NCI-H526 treated with DMSO at 0.1 percent for 48 hours (cell line): ENCODE results near the gene EOGT.

Experiments
- DNase-seq: peaks from one replicate; lab custom pipeline; 2025; lab: John Stamatoyannopoulos, UW

Gene EOGT

DNA sequence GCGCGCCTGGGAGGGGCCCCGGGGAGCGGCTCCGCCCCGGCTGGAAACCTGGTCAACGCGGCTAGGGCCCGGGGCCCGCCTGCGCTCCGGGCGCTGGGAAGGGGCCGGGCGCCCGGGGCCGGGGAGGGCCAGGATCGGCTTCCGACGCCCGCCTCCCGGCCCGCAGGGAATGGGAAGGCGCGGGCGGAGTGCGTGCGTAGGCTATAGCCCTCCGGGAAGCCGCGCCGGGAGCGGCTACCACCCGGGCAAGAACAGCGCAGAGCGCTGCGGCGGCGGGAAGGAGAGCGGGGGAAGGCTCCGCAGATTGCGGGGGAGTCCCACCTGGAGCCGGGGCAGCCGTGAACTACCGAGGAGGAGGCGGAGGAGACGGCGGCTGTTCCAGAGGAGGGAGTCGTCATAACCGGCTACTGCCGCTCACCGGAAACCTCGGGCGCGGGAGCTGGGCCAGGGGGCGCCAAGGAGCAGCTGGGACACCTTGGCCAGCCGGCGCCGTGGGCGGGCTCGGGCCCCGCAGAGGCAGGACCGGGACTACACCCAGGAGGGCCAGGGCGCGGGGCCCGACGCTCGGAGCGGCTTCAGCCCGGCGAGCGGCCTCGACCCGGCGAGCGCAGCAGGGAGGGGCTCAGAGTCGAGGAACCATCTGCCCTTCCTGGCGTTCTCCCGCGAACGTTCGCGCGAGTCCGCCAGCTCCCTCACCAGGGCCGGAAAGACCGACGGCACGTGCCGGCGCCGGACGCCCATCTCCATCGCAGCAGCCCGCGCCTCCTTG is at the start of gene EOGT:
TSS of gene EOGT (minus strand) at position 432 of the 769 bp plus-strand sequence. CDS start 3,838 bp downstream, outside the sequence.
- peak; percentile 33 for DNase-seq

DNA sequence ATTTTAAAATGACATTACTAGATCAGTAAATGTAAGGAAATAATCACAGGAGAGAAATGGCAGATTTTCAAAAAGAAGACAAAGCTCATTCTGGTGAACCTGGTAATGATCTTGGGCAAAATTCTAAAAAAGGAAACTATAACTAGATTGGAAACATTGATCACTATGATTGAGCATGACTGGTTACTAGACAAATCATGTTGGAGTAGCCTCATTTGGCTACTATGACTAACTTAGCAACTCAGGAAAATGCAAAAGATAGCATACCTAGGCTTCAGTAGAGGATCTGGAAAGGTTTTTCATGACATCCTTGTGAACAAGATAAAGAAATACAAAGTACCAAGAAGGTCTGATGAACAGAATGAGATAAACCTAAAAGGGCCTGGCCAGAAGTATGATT is 46.2 kb upstream of the EOGT start:
- no peak for DNase-seq

DNA sequence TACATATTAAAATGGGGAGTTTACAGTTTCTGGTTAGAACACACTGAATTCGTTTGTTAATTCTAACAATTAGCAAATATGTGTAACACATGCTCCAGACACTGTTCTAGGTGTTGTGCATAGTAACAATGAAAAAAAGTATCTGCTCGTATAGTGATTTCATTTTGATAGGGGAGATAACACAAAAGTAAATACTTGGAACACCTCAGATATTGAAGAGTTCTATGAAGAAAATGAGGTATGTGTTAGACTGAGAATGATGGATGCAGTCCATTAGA is 45.4 kb upstream of the EOGT start:
- DNase-seq, result no peak

DNA sequence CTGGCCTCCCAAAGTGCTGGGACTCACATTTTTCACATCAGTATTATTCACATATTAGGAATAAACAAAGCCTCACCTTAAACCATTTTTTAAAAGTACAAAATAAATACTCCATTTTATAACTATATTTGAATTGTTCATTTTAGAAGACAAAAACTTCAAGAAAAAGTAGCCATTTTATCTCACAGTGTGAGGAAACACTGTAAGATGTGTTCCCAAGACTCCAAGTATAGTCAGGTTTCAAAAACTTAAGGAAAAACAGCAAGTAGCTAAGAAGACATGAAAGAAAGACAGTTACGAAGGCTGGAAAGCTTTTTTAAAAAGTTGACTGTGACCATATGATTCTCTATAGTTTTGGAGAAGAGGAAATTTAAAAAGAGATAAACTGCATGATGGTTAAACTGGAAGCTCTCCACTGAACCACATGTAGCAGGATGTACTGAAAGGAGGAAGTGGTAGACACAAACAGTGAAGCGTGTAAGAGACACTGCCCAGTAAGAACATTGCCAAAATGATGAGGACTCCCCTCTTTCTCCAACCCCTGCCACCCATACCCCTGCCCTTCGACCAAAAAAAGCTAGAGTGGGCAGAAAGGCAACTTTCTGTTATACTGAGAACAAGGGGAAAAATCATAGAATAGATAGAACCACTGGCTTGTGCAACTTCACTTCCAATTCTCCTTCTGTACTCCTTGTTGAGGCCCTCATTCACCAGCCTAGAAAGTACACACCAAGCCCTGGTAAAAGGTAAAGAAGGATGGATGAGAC is 44.9 kb upstream of the EOGT start:
- DNase-seq, result no peak

DNA sequence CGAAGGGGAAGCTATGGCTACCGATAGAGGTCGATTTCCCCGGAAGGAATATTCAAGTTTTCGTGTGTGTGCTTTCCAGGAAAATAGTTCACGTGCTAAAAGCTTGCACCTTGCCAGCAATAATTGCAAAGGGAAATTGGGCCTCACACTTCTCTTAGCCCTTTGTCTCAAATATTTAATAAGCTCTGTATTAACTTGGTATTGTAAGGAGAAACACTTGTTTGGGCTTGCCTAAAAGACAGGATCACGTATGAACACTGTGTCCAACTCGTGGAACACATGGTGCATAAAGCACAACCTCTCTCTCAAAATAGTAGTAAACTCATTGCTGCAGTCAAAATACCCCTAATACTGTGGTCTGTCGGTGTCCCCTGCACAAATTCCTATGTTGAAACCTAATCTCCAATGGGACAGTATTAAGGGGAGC is 39.0 kb upstream of the EOGT start:
- DNase-seq, result no peak

- DNase-seq, result no peak
These were observed 38.4 kb upstream of the EOGT start, which contains the start of gene TMF1 for GRCh38 chr3:69051756-69052471. Gene TMF1, minus strand, starts transcription at chr3:69052333. Its CDS starts 247 bp downstream, at chr3:69052086.

- no peak for DNase-seq
These were observed 35.5 kb upstream of the EOGT start for GRCh38 chr3:69048990-69049389.

DNA sequence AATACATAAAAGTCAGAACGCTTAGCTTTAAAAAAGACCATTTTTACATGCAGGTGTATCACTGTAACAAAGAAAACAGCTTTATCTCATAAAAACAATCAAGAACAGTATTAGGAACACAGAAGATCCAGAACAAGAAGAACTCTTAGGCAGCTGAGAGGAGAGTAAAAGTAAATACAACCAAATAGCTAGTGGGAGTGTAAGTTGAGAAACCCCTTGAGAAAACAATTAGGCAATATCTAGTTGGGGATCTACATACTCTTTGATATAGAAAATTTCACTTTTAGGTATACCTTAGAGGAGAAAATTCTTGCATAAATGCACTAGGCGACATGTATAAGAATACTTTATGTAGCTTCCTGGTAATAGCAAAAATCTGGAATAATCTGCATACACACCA is 31.1 kb upstream of the EOGT start:
- no peak for DNase-seq

DNA sequence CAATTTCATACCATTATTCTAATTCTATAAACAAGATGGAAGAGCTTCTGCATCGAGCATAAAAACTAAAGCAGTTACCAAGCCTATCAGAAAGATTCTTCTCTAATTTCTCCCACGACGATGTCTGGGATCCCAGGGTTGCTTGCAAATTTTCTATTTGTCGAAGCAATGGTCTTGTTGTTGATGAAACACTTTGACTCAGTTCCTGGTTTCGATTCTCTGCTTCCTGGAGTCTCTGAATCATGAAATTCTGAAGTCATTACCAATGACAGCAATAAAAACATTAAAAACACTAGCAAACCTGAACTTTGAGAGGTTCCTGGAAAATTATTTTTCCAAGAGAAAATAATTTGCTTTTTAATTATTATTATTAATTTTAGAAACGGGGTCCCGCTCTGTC is 20.0 kb upstream of the EOGT start:
- DNase-seq, result no peak

DNA sequence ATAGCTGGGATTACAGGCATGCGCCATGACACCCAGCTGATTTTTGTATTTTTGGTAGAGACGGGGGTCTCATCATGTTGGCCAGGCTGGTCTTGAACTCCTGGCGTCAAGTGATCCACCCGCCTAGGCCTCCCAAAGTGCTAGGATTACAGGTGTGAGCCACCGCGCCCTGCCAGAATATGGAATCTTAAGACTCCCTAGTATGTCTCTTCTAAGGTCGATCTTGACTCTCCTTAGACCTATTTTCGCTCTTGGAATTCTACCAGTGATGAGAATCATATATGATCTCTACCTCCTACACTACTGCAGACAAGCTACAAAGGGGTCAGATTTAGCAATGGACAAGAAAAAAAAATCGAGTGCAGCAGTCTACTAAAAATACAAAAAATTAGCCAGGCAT is 19.3 kb upstream of the EOGT start:
- no peak for DNase-seq

DNA sequence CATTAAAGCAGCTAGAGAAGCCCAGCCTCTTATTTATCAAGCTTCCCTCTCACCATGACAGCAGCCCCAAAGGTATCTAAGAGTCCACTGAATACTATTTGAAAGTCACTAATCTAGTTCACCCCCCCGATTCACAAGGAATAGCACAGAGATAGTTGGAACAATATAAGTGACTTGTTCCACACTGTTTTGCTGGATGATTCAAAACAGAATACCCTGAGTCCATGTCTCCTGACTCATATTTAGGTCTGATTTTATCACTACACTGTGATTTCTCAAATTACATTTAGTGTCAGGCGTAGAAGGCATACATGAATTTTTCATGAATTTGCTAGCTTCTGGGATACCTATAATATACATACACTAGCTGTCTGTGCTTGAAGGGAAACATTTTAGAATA is 18.7 kb upstream of the EOGT start:
- no peak for DNase-seq

- DNase-seq, result no peak
These were observed 18.2 kb upstream of the EOGT start for GRCh38 chr3:69031635-69032034.

DNA sequence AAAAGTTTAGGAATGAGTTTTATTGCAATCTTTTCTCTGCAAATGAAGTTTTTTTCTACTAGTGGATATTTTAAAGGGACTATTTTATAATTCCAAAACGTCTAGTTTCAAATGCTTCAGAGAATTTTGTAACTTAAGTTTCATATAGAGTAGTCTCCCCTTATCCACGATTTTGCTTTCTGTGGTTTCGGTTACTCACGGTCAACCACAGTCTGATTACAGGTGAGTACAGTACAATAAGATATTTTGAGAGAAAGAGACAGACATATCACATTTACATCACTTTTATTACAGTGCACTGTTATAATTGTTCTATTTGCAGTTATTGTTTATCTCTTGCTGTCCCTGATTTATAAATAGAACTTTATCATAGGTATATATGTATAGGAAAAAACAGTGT is 7.4 kb upstream of the EOGT start:
- no peak for DNase-seq

GRCh38 chr3:69020424-69020823 is 6.9 kb upstream of the EOGT start:
- DNase-seq, result no peak

- no peak for DNase-seq
These were observed 3.4 kb upstream of the EOGT start for GRCh38 chr3:69016901-69017300.

GRCh38 chr3:69016102-69016501 is 2.6 kb upstream of the EOGT start:
- DNase-seq, result no peak

GRCh38 chr3:69014022-69014580 is 617 bp upstream of the EOGT start:
- no peak for DNase-seq

GRCh38 chr3:69012800-69013252 is 658 bp downstream of the EOGT start:
- no peak for DNase-seq

DNA sequence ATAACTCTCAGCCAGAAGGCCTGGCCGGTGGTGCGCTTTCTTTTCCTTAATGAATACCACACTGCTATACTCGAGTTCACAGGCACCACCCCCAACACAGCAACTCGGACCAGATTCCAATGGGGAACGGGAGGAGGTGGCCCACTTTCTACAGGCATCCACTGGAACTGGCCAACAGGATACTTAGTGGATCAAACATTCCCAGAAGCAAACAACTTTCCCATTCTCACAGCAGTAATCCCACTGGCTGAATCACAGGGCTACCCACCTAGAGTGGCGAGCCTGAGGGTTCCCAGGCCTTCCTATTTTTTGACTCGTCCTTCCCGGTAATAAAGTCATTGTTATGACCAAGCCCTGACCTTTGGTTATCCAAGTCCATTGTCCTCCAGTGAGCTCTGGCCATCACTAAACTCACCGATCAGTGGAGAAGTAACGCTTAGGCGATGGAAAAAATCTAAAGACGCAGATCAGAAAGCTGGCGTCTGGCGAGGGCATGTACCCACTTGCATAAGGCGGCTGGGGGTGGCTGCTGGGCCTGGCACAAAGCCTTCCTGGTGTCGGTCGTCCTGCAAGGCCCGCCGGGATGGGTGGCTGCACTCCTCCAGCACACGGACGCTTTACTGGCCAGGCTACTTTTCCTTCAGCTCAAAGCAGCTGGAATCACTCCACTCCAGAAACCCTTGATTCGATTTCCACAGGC is 1.2 kb downstream of the EOGT start:
- no peak for DNase-seq

DNA sequence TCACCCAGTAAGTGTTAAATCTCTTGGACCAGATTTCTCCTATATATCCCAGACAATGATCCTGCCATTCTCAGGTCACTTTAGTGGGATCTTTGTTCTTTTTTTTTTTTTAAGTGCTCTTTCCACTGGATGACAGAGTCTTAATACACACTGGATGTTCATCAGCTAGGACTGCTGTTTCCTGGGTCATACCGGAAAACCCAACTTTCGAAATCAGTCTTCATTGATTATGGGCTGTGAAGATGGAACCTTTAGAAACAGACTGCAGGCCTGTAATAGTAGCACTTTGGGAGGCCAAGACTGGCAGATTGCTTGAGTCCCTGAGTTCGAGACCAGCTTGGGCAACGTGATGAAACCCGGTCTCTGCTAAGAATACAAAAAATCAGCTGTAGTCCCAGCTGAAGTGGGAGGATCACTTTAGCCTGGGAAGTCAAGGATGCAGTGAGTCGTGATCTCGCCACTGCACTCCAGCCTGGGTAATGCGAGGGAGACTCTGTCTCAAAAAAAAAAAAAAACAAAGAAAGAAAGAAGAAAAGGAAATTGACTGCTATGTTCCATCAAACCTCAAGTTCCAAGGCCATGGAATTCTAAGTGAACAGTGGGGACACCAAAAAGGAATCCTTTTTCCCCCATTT is 2.3 kb downstream of the EOGT start:
- no peak for DNase-seq
